Endodermal cell (in vitro differentiated cells): ENCODE data around the gene GLIS1. TPM values are rescaled to one million over a fixed set of nuclear protein-coding genes. Genes with fewer than 3 reads are reported as not detected.

ENCODE experiments used
- DNase-seq: peaks from one replicate; pipeline ENCODE4 v3.0.0-alpha.2; 2017
- H3K27ac ChIP-seq: 2 replicates; pipeline ENCODE4 v1.5.1; 2013; ENCODE audit warnings: mild to moderate bottlenecking, low read depth, low read length, moderate library complexity
- H3K27me3 ChIP-seq: 2 replicates; pipeline ENCODE4 v1.6.1; 2013; ENCODE audit warnings: mild to moderate bottlenecking, low read length, moderate library complexity; ENCODE audit not compliant: insufficient read depth, control insufficient read depth, poor library complexity, severe bottlenecking
- H3K36me3 ChIP-seq: 2 replicates; pipeline ENCODE4 v1.7.0; 2013; ENCODE audit warnings: mild to moderate bottlenecking, low read length, moderate library complexity; ENCODE audit not compliant: control insufficient read depth, insufficient read depth
- H3K4me1 ChIP-seq: one replicate; pipeline ENCODE4 v1.7.0; 2013; ENCODE audit warnings: low read length; ENCODE audit not compliant: control insufficient read depth, insufficient read depth
- H3K4me3 ChIP-seq: 2 replicates; pipeline ENCODE4 v1.5.1; 2013; ENCODE audit warnings: mild to moderate bottlenecking, low read length, moderate library complexity
- H3K9ac ChIP-seq: 2 replicates; pipeline ENCODE4 v1.6.1; 2013; ENCODE audit warnings: mild to moderate bottlenecking, low read length, moderate library complexity; ENCODE audit not compliant: poor library complexity, severe bottlenecking; ENCODE audit errors: extremely low read depth
- H3K9me3 ChIP-seq: 2 replicates; pipeline ENCODE4 v1.6.1; 2013; ENCODE audit warnings: mild to moderate bottlenecking, low read length, moderate library complexity; ENCODE audit not compliant: control insufficient read depth
- H3K27ac Mint-ChIP-seq: 2 replicates; pipeline ENCODE4 v1.8.0; 2020; ENCODE audit warnings: mixed read lengths
- H3K27me3 Mint-ChIP-seq: 2 replicates; pipeline ENCODE4 v1.8.0; 2021; ENCODE audit warnings: mild to moderate bottlenecking, mixed read lengths; ENCODE audit not compliant: insufficient read depth
- H3K36me3 Mint-ChIP-seq: 2 replicates; pipeline ENCODE4 v1.8.0; 2020; ENCODE audit warnings: low read depth, mixed read lengths
- H3K4me1 Mint-ChIP-seq: 2 replicates; pipeline ENCODE4 v1.8.0; 2020; ENCODE audit warnings: mixed read lengths
- H3K4me3 Mint-ChIP-seq: 2 replicates; pipeline ENCODE4 v1.8.0; 2020; ENCODE audit warnings: mild to moderate bottlenecking, moderate library complexity, mixed read lengths
- H3K9me3 Mint-ChIP-seq: 2 replicates; pipeline ENCODE4 v1.8.0; 2020; ENCODE audit warnings: mild to moderate bottlenecking, mixed read lengths
- CTCF ChIP-seq: fragments of 200-600 bp; sonication (generic); conservative IDR thresholded peaks from 2 replicates; pipeline ENCODE4 v1.5.0; 2021; ENCODE audit warnings: antibody characterized with exemption, mild to moderate bottlenecking
- WGBS, 2 experiments: methylation state at CpG; one replicate each; pipeline versions ENCODE4 v1.1.5 to v1.1.7; 2013; ENCODE audit warnings: missing lambda C conversion rate in 2 of 2, mixed read lengths in 1 of 2; ENCODE audit not compliant: insufficient coverage in 1 of 2, insufficient read length in 1 of 2; 5-methylcytosine and 5-hydroxymethylcytosine counted together
- total RNA-seq, 2 donors: library from RNA; stranded (reverse); fragmentation: NEBNext Ultra II Directional in 1 of 2; extraction: Animal tissue kit (Norgen Biotek cat#: 25700) in 1 of 2; gene quantifications; 2 replicates in 1 of 2; 3 replicates in 1 of 2; pipeline ENCODE4 v1.2.1, GENCODE V29; 2021

The GLIS1 gene
- total RNA-seq, 2 donors from 2014 or later, result 2.1 to 3.9 TPM

- Histone ChIP-seq H3K36me3 (no peaks in the 10 kb centered on the region), H3K9ac (no peak overlapping the region), H3K27ac (no peak overlapping the region), H3K9me3 (no peaks in the 10 kb centered on the region), H3K4me1 (peaks cover 12% of the 10 kb centered on the region), H3K27me3 (no peaks in the 10 kb centered on the region), H3K4me3 (no peak overlapping the region)
- H3K27ac Mint-ChIP-seq, result peak overlapping the region; percentile 13
- H3K36me3 Mint-ChIP-seq, result no peaks in the 10 kb centered on the region
- 76 to 81% methylated on average over 12 to 19 of the region's 19 CpGs for WGBS, 2 experiments
- H3K4me3 Mint-ChIP-seq, result no peak overlapping the region
- no peaks in the 10 kb centered on the region for H3K9me3 Mint-ChIP-seq
- DNase-seq, result no peak
- peaks cover 2% of the 10 kb centered on the region for H3K27me3 Mint-ChIP-seq
- H3K4me1 Mint-ChIP-seq, result peaks cover 21% of the 10 kb centered on the region
- TF ChIP-seq CTCF, result no peak
These were observed 226.8 kb downstream of the GLIS1 start for GRCh38 chr1:53511933-53512806.

GRCh38 chr1:53511323-53511932, 227.5 kb downstream of the GLIS1 start:
- Histone ChIP-seq H3K27ac (no peak overlapping the region), H3K4me1 (peaks cover 12% of the 10 kb centered on the region), H3K9ac (no peak overlapping the region), H3K4me3 (no peak overlapping the region), H3K27me3 (no peaks in the 10 kb centered on the region), H3K36me3 (no peaks in the 10 kb centered on the region), H3K9me3 (no peaks in the 10 kb centered on the region)
- Mint-ChIP-seq H3K4me1 (peaks cover 21% of the 10 kb centered on the region), H3K27me3 (peaks cover 2% of the 10 kb centered on the region), H3K36me3 (no peaks in the 10 kb centered on the region), H3K4me3 (no peak overlapping the region), H3K9me3 (no peaks in the 10 kb centered on the region), H3K27ac (no peak overlapping the region)
- no peak for DNase-seq
- no peak for TF ChIP-seq CTCF
- 79 to 89% methylated on average over 7 to 13 of the region's 13 CpGs for WGBS, 2 experiments

- no peaks in the 10 kb centered on the region for H3K27me3 ChIP-seq
- TF ChIP-seq CTCF, result no peak
- H3K4me1 Mint-ChIP-seq, result peaks cover 21% of the 10 kb centered on the region
- no peaks in the 10 kb centered on the region for H3K36me3 Mint-ChIP-seq
- H3K9ac ChIP-seq, result no peak overlapping the region
- H3K27ac Mint-ChIP-seq, result no peak overlapping the region
- WGBS, 2 experiments, result 91 to 94% methylated on average over 7 of the region's 7 CpGs
- no peaks in the 10 kb centered on the region for H3K36me3 ChIP-seq
- H3K4me1 ChIP-seq, result peaks cover 12% of the 10 kb centered on the region
- H3K9me3 Mint-ChIP-seq, result no peaks in the 10 kb centered on the region
- peaks cover 2% of the 10 kb centered on the region for H3K27me3 Mint-ChIP-seq
- no peak overlapping the region for H3K27ac ChIP-seq
- no peak for DNase-seq
- H3K9me3 ChIP-seq, result no peaks in the 10 kb centered on the region
- H3K4me3 ChIP-seq, result no peak overlapping the region
- H3K4me3 Mint-ChIP-seq, result no peak overlapping the region
These were observed 228.7 kb downstream of the GLIS1 start for GRCh38 chr1:53510215-53510614.
